Endothelial cell of umbilical vein (primary cell): ENCODE results near the gene IGFBP7.

ENCODE experiments used
- GATA2 ChIP-seq: IDR thresholded peaks from 2 replicates; pipeline ENCODE4 v1.7.0; 2011; ENCODE audit warnings: low read depth, mild to moderate bottlenecking, moderate library complexity, mixed read lengths, low read length; ENCODE audit not compliant: insufficient read length, insufficient read depth
- TF ChIP-seq, protein P1 (sequence below), 2 donors: IDR thresholded peaks; 1 replicate in 1 of 2; 2 replicates in 1 of 2; pipeline ENCODE4 v1.5.1; 2011; ENCODE audit warnings: low read length in 2 of 2, mild to moderate bottlenecking in 2 of 2, moderate library complexity in 2 of 2, control low read depth in 1 of 2, inconsistent platforms in 1 of 2, low read depth in 1 of 2; ENCODE audit not compliant: insufficient read depth in 1 of 2; ENCODE audit errors: extremely low read depth in 1 of 2

DNA sequence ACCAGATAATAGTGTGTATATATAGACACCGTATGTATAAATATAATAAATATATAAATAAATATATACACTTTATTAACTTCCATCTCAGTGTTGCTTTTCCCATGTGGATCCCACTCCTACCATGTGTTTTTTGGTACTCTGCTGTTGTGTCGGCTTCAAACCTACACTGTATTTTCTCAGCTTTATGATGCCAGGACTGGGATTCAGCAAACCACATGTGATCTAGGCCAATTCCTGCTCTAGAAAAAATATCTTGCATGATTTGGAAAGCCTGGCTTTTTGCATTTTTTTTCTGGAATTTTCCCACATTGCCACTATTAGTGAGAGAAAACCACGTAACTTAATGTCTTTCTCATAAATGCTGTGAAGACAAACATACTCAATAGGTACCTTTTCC is 75.7 kb downstream of the IGFBP7 start:
- TF ChIP-seq, protein P1, sequence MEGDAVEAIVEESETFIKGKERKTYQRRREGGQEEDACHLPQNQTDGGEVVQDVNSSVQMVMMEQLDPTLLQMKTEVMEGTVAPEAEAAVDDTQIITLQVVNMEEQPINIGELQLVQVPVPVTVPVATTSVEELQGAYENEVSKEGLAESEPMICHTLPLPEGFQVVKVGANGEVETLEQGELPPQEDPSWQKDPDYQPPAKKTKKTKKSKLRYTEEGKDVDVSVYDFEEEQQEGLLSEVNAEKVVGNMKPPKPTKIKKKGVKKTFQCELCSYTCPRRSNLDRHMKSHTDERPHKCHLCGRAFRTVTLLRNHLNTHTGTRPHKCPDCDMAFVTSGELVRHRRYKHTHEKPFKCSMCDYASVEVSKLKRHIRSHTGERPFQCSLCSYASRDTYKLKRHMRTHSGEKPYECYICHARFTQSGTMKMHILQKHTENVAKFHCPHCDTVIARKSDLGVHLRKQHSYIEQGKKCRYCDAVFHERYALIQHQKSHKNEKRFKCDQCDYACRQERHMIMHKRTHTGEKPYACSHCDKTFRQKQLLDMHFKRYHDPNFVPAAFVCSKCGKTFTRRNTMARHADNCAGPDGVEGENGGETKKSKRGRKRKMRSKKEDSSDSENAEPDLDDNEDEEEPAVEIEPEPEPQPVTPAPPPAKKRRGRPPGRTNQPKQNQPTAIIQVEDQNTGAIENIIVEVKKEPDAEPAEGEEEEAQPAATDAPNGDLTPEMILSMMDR (IDR thresholded peaks at IDR 0.05; ENCODE audit: extremely low read depth in 1 of 2, insufficient read depth in 1 of 2, low read depth in 1 of 2, low read length in 2 of 2), result no peak
- TF ChIP-seq GATA2, result no peak
